Activated CD4-positive, alpha-beta T cell treated with anti-CD3 and anti-CD28 coated beads for 4 hours (primary cell): ENCODE data around the gene CYSTM1.
"Not testable (repeated sequence)": the region's sequence is repeated elsewhere in the genome, so short reads cannot be mapped to it uniquely, and the experiment has no call there.

ENCODE experiments used
- DNase-seq, 2 donors: peaks; one replicate each; pipeline ENCODE4 v3.0.0-alpha.2; 2020

The CYSTM1 gene

GRCh38 chr5:140151144-140152021, 23.6 kb upstream of the CYSTM1 start:
- DNase-seq, result no peak

GRCh38 chr5:140152022-140152999, 22.7 kb upstream of the CYSTM1 start:
- DNase-seq, result no peak

GRCh38 chr5:140153255-140153654, 21.7 kb upstream of the CYSTM1 start:
- no peak for DNase-seq

- no peak for DNase-seq
Observed at GRCh38 chr5:140153905-140154304, 21.1 kb upstream of the CYSTM1 start.

- DNase-seq, result not testable (repeated sequence)
Observed at GRCh38 chr5:140154710-140155381, 20.1 kb upstream of the CYSTM1 start.

GRCh38 chr5:140157032-140157781, 17.8 kb upstream of the CYSTM1 start:
- peak; percentile 83 to 88 for DNase-seq

- DNase-seq, result no peak
Observed at GRCh38 chr5:140159014-140159927, 15.7 kb upstream of the CYSTM1 start.

- DNase-seq, result no peak
Observed at GRCh38 chr5:140162275-140162674, 12.7 kb upstream of the CYSTM1 start.

GRCh38 chr5:140162781-140163180, 12.2 kb upstream of the CYSTM1 start:
- DNase-seq, result no peak

GRCh38 chr5:140165101-140165922, 9.7 kb upstream of the CYSTM1 start:
- DNase-seq, result no peak

- no peak for DNase-seq
Observed at GRCh38 chr5:140165923-140166270, 9.1 kb upstream of the CYSTM1 start.

GRCh38 chr5:140166911-140167310, 8.1 kb upstream of the CYSTM1 start:
- DNase-seq, result no peak

- DNase-seq, result no peak
Observed at GRCh38 chr5:140168371-140168770, 6.6 kb upstream of the CYSTM1 start.

GRCh38 chr5:140169410-140169809, 5.6 kb upstream of the CYSTM1 start:
- DNase-seq, result no peak

GRCh38 chr5:140172483-140172882, 2.5 kb upstream of the CYSTM1 start:
- DNase-seq, result no peak

GRCh38 chr5:140174014-140174413, 974 bp upstream of the CYSTM1 start:
- no peak for DNase-seq

GRCh38 chr5:140175367-140176030, 511 bp downstream of the CYSTM1 start:
- peak; percentile 54 to 56 for DNase-seq

GRCh38 chr5:140176031-140176387, 1.0 kb downstream of the CYSTM1 start:
- no peak for DNase-seq

- DNase-seq, result no peak
Observed at GRCh38 chr5:140178086-140178410, 3.1 kb downstream of the CYSTM1 start.
